ENCODE measurements around the gene FAT1.
"Not testable (repeated sequence)": the region's sequence is repeated elsewhere in the genome, so short reads cannot be mapped to it uniquely, and the experiment has no call there.

FAT1 gene

DNA sequence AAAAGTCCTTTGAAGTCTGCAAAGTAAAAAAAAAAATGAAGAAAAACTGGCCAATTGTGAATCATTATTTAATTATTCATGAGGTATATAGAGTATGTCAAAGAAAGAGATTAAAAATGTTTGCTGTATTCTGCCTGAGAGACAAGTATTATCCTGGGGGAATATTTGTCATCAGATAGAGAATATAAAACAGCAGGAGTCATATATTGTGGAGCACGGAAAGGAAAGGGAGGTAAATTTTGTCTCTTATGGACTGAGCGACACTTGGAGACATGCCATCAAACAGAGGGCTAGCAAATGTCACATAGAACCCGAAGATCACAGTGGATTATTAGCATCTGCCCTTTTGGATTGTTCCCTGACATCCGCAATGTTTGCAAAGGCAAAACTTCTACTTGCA lies 39.2 kb upstream of the FAT1 start:
- no peak overlapping the region for H3K27ac ChIP-seq (ENCODE audit: extremely low read depth, low read depth, low read length)
- POLR2A ChIA-PET, result no interaction called here
- H3K9me3 ChIP-seq (ENCODE audit: control insufficient read depth, insufficient read depth, low read depth, low read length), result no peaks in the 10 kb centered on the region
- H3K4me3 ChIP-seq (ENCODE audit: low read depth, low read length), result no peak overlapping the region
- CTCF ChIA-PET, result no interaction called here
- no peaks in the 10 kb centered on the region for H3K36me3 ChIP-seq (ENCODE audit: control insufficient read depth in 2 of 2, insufficient read depth in 1 of 2, low read length in 2 of 2)
- TF ChIP-seq ZNF223 (tag by site-specific recombination; IDR thresholded peaks at IDR 0.05), result no peak
- no peak for TF ChIP-seq ZNF211 (tag by site-specific recombination; IDR thresholded peaks at IDR 0.05; ENCODE audit: low read depth)
- no peak for TF ChIP-seq KLF10 (tag by site-specific recombination; IDR thresholded peaks at IDR 0.05)
- no peak for TF ChIP-seq ZNF501 (tag by site-specific recombination; IDR thresholded peaks at IDR 0.05)
- TF ChIP-seq, protein P1, sequence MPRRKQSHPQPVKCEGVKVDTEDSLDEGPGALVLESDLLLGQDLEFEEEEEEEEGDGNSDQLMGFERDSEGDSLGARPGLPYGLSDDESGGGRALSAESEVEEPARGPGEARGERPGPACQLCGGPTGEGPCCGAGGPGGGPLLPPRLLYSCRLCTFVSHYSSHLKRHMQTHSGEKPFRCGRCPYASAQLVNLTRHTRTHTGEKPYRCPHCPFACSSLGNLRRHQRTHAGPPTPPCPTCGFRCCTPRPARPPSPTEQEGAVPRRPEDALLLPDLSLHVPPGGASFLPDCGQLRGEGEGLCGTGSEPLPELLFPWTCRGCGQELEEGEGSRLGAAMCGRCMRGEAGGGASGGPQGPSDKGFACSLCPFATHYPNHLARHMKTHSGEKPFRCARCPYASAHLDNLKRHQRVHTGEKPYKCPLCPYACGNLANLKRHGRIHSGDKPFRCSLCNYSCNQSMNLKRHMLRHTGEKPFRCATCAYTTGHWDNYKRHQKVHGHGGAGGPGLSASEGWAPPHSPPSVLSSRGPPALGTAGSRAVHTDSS (tag by site-specific recombination; IDR thresholded peaks at IDR 0.05), result no peak
- TF ChIP-seq BCL11B (tag by site-specific recombination; IDR thresholded peaks at IDR 0.05; ENCODE audit: low read depth), result no peak
- TF ChIP-seq, protein P2, sequence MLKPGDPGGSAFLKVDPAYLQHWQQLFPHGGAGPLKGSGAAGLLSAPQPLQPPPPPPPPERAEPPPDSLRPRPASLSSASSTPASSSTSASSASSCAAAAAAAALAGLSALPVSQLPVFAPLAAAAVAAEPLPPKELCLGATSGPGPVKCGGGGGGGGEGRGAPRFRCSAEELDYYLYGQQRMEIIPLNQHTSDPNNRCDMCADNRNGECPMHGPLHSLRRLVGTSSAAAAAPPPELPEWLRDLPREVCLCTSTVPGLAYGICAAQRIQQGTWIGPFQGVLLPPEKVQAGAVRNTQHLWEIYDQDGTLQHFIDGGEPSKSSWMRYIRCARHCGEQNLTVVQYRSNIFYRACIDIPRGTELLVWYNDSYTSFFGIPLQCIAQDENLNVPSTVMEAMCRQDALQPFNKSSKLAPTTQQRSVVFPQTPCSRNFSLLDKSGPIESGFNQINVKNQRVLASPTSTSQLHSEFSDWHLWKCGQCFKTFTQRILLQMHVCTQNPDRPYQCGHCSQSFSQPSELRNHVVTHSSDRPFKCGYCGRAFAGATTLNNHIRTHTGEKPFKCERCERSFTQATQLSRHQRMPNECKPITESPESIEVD (tag by site-specific recombination; IDR thresholded peaks at IDR 0.05), result 0 out of 2 replicates have a peak, but pooled peaks have one; percentile 7
- peaks cover 4% of the 10 kb centered on the region; the same call in 1 of the 2 replicates for H3K4me1 ChIP-seq (ENCODE audit: control insufficient read depth, insufficient read depth, low read length)

DNA sequence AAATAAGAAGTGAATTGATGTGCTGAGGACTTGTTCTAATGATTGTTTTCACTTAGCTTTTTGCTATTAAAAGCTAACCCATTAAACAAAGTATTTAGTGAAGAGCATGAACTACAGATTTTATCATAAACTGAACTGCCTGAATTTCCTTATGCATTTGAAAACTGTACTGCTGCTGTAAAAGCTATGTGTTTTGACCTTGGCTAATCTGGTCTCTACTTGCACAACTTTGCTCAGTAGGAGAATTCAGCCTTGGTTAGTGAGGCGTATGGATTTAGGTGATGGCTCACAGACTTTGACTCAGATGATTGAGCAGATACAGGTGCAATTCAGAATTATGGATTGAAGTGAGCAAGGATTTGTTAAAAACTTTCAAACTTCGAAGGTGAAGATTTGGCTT lies 38.7 kb upstream of the FAT1 start:
- Histone ChIP-seq H3K4me3 (ENCODE audit: low read depth, low read length) (no peak overlapping the region), H3K9me3 (ENCODE audit: control insufficient read depth, insufficient read depth, low read depth, low read length) (no peaks in the 10 kb centered on the region), H3K4me1 (ENCODE audit: control insufficient read depth, insufficient read depth, low read length) (peaks cover 4% of the 10 kb centered on the region; the same call in 1 of the 2 replicates), H3K27ac (ENCODE audit: extremely low read depth, low read depth, low read length) (no peak overlapping the region), H3K36me3 (ENCODE audit: control insufficient read depth in 2 of 2, insufficient read depth in 1 of 2, low read length in 2 of 2) (no peaks in the 10 kb centered on the region)
- CTCF ChIA-PET, result no interaction called here
- POLR2A ChIA-PET, result no interaction called here
- TF ChIP-seq, protein P3, sequence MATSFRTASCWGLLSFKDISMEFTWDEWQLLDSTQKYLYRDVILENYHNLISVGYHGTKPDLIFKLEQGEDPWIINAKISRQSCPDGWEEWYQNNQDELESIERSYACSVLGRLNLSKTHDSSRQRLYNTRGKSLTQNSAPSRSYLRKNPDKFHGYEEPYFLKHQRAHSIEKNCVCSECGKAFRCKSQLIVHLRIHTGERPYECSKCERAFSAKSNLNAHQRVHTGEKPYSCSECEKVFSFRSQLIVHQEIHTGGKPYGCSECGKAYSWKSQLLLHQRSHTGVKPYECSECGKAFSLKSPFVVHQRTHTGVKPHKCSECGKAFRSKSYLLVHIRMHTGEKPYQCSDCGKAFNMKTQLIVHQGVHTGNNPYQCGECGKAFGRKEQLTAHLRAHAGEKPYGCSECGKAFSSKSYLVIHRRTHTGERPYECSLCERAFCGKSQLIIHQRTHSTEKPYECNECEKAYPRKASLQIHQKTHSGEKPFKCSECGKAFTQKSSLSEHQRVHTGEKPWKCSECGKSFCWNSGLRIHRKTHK (tag by site-specific recombination; IDR thresholded peaks at IDR 0.05), result no peak
- no peak for TF ChIP-seq ZNF561 (tag by site-specific recombination; IDR thresholded peaks at IDR 0.05; ENCODE audit: borderline replicate concordance)
- TF ChIP-seq, protein P4, sequence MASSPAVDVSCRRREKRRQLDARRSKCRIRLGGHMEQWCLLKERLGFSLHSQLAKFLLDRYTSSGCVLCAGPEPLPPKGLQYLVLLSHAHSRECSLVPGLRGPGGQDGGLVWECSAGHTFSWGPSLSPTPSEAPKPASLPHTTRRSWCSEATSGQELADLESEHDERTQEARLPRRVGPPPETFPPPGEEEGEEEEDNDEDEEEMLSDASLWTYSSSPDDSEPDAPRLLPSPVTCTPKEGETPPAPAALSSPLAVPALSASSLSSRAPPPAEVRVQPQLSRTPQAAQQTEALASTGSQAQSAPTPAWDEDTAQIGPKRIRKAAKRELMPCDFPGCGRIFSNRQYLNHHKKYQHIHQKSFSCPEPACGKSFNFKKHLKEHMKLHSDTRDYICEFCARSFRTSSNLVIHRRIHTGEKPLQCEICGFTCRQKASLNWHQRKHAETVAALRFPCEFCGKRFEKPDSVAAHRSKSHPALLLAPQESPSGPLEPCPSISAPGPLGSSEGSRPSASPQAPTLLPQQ (tag by site-specific recombination; IDR thresholded peaks at IDR 0.05), result no peak

DNA sequence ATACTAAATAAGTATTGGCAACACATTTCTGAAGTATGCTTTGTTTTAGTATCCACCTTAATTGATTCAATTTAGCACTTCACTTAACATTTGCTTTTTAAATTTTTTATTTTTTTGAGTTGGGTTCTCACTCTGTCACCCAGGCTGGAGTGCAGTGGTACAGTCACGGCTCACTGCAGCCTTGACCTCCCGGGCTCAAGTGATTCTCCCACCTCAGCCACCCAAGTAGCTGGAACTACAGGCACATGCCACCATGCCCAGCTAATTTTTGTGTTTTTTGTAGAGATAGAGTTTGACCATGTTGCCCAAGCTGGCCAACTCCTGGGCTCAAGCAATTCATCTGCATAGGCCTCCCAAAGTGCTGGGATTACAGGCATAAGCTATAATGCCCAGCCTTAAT lies 38.3 kb upstream of the FAT1 start:
- H3K36me3 ChIP-seq (ENCODE audit: control insufficient read depth in 2 of 2, insufficient read depth in 1 of 2, low read length in 2 of 2); H3K4me3 ChIP-seq (ENCODE audit: low read depth, low read length); H3K9me3 ChIP-seq (ENCODE audit: control insufficient read depth, insufficient read depth, low read depth, low read length); CTCF ChIA-PET; POLR2A ChIA-PET; H3K4me1 ChIP-seq (ENCODE audit: control insufficient read depth, insufficient read depth, low read length); H3K27ac ChIP-seq (ENCODE audit: extremely low read depth, low read depth, low read length): not testable (repeated sequence)

DNA sequence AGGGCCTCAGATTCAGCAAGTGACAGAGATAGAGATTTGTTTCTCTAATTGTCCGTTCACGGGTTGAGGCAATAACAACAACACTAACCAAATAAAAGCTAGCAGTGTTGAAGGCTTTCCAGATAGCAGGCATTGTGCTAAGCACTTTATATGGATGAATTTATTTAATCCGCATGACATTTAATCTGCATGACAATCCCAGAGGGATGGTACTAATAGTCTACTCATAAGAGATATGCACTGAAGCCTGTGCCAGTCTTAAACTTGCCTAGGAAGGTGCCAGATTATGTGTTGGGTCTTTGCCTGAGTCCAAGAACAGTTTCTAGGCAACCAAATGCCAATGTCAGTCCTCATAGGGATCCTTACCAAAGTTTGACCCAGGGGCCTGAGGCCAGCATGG lies 37.7 kb upstream of the FAT1 start:
- H3K27ac ChIP-seq (ENCODE audit: extremely low read depth, low read depth, low read length), result no peak overlapping the region
- TF ChIP-seq ZNF223 (tag by site-specific recombination; IDR thresholded peaks at IDR 0.05) (no peak), OSR2 (tag by site-specific recombination; IDR thresholded peaks at IDR 0.05) (peak; percentile 29; the same call in 1 of the 2 replicates)
- no peaks in the 10 kb centered on the region for H3K9me3 ChIP-seq (ENCODE audit: control insufficient read depth, insufficient read depth, low read depth, low read length)
- H3K4me1 ChIP-seq (ENCODE audit: control insufficient read depth, insufficient read depth, low read length), result peaks cover 4% of the 10 kb centered on the region; the same call in 1 of the 2 replicates
- POLR2A ChIA-PET, result no interaction called here
- CTCF ChIA-PET, result no interaction called here
- H3K4me3 ChIP-seq (ENCODE audit: low read depth, low read length), result no peak overlapping the region
- no peaks in the 10 kb centered on the region for H3K36me3 ChIP-seq (ENCODE audit: control insufficient read depth in 2 of 2, insufficient read depth in 1 of 2, low read length in 2 of 2)
